A549 treated with CORT108297 at 1 μM for 4 hours (cell line): ENCODE measurements around the gene RRH. TPM values are rescaled to one million over a fixed set of nuclear protein-coding genes. Genes with fewer than 3 reads are reported as not detected.

Experiments
- total RNA-seq: library from RNA; stranded (reverse); fragments of 200-300 nt; extraction: Qiagen RNA extraction; gene quantifications from 5 replicates; pipeline ENCODE4 v1.2.3, GENCODE V29; 2022

The RRH gene, protein sequence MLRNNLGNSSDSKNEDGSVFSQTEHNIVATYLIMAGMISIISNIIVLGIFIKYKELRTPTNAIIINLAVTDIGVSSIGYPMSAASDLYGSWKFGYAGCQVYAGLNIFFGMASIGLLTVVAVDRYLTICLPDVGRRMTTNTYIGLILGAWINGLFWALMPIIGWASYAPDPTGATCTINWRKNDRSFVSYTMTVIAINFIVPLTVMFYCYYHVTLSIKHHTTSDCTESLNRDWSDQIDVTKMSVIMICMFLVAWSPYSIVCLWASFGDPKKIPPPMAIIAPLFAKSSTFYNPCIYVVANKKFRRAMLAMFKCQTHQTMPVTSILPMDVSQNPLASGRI
- total RNA-seq, result 0.06 to 0.22 TPM in 2 of 5 replicates, not detected in the others

DNA sequence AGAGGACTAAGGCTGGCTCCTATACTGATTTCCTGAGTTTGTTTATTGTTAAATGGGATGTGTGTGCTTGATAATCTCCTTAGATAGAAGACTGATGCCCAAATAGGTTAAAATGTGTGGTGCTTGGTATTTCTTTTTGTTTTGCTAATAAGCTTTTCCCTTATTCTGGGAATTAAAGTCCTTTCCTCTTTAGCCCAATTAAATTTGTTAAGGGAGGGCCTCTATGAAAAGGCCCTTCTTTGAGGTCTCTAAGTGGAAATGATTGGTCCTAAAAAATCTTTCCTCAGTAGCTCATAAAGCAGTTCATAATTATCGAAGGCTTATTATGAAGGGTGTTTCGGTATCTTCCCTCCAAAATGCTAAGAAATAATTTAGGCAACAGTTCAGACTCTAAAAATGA, at the start of gene RRH:
RRH (plus strand) TSS at position 301 of the 400 bp plus-strand sequence; CDS start at position 357, 56 bp downstream.

DNA sequence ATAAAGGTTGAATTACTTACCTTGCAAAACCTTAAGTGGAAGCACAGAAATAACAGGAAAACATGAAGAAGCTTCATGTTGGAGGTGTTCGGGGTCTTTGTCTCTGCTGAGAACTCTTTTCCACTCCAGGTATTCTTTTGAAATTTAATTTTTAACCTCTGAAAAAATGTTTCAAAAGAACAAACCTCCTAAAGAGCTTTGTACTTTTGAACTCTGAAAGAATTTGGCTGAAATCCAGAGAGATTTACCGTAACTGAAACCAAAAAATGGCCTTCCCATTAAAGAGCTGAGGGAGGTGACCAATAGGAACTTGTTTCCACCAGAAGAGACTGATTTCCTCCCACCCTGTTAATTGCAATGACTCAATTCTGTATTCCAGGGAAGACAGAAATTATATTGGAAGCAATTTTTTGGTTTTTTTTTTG, 25.9 kb upstream of the RRH start, which contains the start of gene CFI:
CFI (minus strand) TSS at position 105 of the 425 bp plus-strand sequence; CDS start at position 77, 28 bp downstream.

DNA sequence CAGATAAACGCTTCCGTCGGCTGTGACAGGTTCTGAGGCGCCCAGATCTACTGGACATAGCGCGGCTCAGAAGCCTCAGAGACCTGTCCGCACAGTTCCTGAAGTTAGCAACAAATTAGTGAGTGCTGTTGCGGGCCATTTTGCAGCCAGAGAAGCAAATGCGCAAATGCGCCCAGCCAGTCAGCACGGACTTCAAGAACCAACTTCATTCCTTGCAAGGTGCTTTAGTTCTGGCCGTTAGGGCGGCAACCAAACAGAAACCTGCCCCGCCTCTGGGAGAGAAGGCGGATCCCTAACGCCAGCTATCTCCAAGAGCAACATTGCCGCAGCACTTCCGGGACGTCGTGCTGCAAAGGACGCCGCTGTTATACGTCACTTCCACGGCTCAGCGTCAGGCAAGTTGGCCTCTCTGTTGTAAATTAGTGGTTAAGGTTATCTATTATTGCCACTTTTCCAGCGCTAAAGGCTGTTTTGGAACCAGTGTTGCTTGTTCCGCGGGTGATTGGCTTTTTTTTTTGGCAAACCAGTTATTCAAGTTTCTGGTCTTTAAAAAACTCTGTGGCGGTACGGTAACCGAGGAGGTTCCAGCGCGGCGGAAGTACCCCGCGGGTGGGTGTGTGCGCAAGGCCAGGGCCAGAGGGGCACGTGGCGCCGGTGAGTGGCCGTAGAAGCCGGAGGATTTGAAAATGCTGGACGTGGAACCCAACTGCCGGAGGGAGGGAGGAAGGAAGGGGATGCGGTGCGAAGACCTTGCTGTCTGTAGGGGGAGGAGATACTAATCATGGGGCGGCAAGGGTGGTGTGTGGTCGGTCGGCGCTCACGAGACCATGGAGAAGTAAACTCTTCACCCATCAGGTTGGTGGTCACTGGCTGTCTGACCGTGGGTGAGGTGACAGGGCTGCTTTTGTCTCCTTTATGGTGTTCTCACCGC, 12.4 kb upstream of the RRH start, which contains the start of gene GAR1:
GAR1 (plus strand) TSS at position 612 of the 931 bp plus-strand sequence. CDS start 403 bp downstream, outside the sequence.

DNA sequence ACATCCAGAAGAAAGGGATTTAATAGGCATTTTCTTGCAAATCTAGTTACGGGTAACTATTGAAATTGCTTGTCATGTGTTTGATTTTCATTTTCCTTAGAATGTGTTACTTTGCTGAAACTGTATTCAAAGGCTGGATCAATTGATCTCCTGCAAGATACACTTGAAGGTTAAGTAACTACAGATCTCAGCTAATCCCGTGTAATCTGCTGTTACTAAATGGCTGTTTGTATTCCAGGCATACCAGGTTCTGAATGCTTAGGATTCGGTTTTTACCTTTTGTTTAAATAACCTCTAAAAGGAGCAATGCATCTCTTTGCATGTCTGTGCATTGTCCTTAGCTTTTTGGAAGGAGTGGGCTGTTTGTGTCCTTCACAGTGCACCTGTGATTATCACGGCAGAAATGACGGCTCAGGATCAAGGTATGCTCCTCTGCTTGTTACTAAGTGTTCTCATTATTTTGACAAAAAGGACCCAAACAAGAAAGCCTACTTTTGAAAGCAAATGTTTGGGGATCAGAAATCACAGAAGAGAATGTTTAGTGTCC, 20.2 kb downstream of the RRH start, which contains the start of gene LRIT3:
LRIT3 (plus strand) TSS at position 212 of the 547 bp plus-strand sequence; CDS start at position 307, 95 bp downstream.

Other genes starting within 250 kb of the RRH start
- 14.7 to 19.8 TPM (median 15.6 TPM) in 5 replicates for gene CASP6, start 124.5 kb upstream of the RRH start, total RNA-seq
- 4.4 to 13.6 TPM (median 11.1 TPM) in 5 replicates for gene PLA2G12A, start 97.9 kb upstream of the RRH start, total RNA-seq
- 0.46 to 0.81 TPM (median 0.63 TPM) in 5 replicates for gene CFI, start 26.0 kb upstream of the RRH start, total RNA-seq
- gene GAR1, start 12.2 kb upstream of the RRH start, total RNA-seq, result 40.9 to 50.3 TPM (median 42.7 TPM) in 5 replicates
- gene LRIT3, start 20.1 kb downstream of the RRH start, total RNA-seq, result 0.02 to 0.07 TPM (median 0.05 TPM) in 4 of 5 replicates, not detected in the other
- gene EGF, start 84.9 kb downstream of the RRH start, total RNA-seq, result 0.14 to 0.77 TPM (median 0.35 TPM) in 5 replicates